ENCODE data around the gene TLE1. TPM values are rescaled to one million over a fixed set of nuclear protein-coding genes. Genes with fewer than 3 reads are reported as not detected.
"Not testable (repeated sequence)": the region's sequence is repeated elsewhere in the genome, so short reads cannot be mapped to it uniquely, and the experiment has no call there.

Gene TLE1
- total RNA-seq, 1 experiment from 2014 or later = 21.9 TPM

DNA sequence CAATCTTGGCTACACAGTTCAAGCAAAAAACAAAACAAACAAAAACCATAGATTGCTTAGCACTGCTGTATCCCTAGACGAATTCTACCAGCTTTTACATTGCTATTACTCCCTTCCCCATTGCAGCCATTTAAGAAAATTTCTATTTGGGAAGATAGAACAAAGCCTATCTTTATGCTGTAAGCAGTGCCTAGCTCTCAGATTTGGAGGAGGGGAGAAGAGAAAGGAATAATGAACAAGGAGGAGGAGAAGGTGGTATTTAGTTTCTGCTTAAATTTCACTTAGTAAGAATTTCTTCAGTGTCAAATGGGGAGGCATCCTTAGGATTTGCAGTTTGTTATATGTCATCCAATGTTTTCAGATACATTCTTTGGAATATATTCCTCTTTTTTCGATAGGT is 16.2 kb upstream of the TLE1 start:
- Mint-ChIP-seq H3K27ac (ENCODE audit: low read depth, unreplicated experiment) (no peak overlapping the region), H3K4me1 (ENCODE audit: insufficient read depth, unreplicated experiment) (no peaks in the 10 kb centered on the region), H3K4me3 (ENCODE audit: unreplicated experiment) (no peak overlapping the region), H3K36me3 (ENCODE audit: insufficient read depth, unreplicated experiment) (no peaks in the 10 kb centered on the region), H3K9me3 (ENCODE audit: unreplicated experiment) (no peaks in the 10 kb centered on the region), H3K27me3 (ENCODE audit: insufficient read depth, unreplicated experiment) (no peaks in the 10 kb centered on the region)
- POLR2A ChIA-PET = interaction anchor here (0.6 kb wide), 1 partner anchor 285 kb away, joined by 4 read pairs; no protein-coding TSS in a partner anchor
- DNase-seq (ENCODE audit: unreplicated experiment) = no peak
- BruUV-seq (replicated peaks) = no TSS peak
- CTCF ChIA-PET = interaction anchor here (0.7 kb wide), 1 partner anchor 228 kb away, joined by 4 read pairs; no protein-coding TSS in a partner anchor
- intact Hi-C loops (cut with micrococcal nuclease) = no loop called here
- TF ChIP-seq, protein P1, sequence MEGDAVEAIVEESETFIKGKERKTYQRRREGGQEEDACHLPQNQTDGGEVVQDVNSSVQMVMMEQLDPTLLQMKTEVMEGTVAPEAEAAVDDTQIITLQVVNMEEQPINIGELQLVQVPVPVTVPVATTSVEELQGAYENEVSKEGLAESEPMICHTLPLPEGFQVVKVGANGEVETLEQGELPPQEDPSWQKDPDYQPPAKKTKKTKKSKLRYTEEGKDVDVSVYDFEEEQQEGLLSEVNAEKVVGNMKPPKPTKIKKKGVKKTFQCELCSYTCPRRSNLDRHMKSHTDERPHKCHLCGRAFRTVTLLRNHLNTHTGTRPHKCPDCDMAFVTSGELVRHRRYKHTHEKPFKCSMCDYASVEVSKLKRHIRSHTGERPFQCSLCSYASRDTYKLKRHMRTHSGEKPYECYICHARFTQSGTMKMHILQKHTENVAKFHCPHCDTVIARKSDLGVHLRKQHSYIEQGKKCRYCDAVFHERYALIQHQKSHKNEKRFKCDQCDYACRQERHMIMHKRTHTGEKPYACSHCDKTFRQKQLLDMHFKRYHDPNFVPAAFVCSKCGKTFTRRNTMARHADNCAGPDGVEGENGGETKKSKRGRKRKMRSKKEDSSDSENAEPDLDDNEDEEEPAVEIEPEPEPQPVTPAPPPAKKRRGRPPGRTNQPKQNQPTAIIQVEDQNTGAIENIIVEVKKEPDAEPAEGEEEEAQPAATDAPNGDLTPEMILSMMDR (IDR thresholded peaks at IDR 0.05; ENCODE audit: unreplicated experiment) = no peak

DNA sequence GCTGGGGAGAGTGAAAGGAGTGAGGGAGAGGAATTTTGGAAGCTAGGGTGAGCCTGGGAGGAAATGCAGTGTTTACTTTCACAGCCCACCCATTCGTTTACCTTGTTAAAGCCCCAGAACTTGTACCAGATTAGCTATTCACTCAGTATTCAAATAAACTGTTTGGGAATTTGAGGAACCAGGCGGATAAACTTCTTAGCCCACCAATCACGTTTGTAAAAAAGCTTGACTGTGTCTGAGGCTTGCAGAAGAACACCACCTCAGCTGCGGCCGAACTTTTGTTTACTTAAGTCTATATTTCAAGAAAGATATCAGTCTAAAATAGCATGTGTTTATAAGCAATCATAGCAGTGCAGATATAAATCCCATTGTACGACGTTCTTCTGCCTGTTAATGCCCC is 5.2 kb upstream of the TLE1 start:
- Mint-ChIP-seq H3K27me3 (ENCODE audit: insufficient read depth, unreplicated experiment) (no peaks in the 10 kb centered on the region), H3K4me1 (ENCODE audit: insufficient read depth, unreplicated experiment) (peaks cover 8% of the 10 kb centered on the region), H3K36me3 (ENCODE audit: insufficient read depth, unreplicated experiment) (no peaks in the 10 kb centered on the region), H3K9me3 (ENCODE audit: unreplicated experiment) (no peaks in the 10 kb centered on the region), H3K27ac (ENCODE audit: low read depth, unreplicated experiment) (no peak overlapping the region), H3K4me3 (ENCODE audit: unreplicated experiment) (no peak overlapping the region)
- no peak for DNase-seq (ENCODE audit: unreplicated experiment)
- intact Hi-C loops (cut with micrococcal nuclease) = no loop called here
- ChIA-PET CTCF (no interaction called here), POLR2A (no interaction called here)
- TF ChIP-seq, protein P1 (IDR thresholded peaks at IDR 0.05; ENCODE audit: unreplicated experiment) = no peak
- no TSS peak for BruUV-seq (replicated peaks)

DNA sequence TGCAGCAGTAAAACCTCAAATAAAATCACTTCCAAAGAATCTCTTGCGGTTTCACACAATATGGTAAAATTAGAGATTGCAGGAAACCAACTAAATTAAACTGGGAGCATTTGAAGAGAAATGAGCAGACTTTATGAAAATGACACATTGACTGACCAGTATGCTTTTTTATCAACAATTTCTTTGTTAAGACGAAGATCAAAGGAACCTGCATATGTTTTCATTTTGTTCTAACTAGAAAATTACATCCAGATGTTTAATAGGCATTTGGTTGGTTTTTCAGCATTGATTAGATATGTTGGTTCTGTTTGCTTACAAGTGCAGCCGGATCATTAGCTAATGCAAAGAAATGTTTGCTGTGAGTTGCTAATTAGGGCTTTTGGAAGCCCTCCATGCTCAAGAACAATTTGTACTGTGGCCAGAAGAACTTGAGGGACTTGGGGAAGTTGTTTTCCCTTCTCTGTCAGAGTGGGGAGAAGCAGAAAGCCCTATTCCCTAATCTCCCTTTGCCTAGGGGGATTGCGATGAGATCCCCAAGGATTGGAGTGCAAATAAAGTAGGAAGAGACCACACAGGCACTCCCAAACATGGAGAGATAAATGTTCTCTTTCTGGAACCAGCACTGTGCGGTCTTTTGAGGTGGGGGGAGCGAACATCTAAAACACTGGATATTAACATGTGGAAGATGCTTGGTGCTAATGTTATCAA is 4.5 kb upstream of the TLE1 start:
- DNase-seq (ENCODE audit: unreplicated experiment) = no peak
- Mint-ChIP-seq H3K9me3 (ENCODE audit: unreplicated experiment) (no peaks in the 10 kb centered on the region), H3K36me3 (ENCODE audit: insufficient read depth, unreplicated experiment) (no peaks in the 10 kb centered on the region), H3K4me1 (ENCODE audit: insufficient read depth, unreplicated experiment) (peaks cover 8% of the 10 kb centered on the region), H3K4me3 (ENCODE audit: unreplicated experiment) (no peak overlapping the region), H3K27ac (ENCODE audit: low read depth, unreplicated experiment) (no peak overlapping the region), H3K27me3 (ENCODE audit: insufficient read depth, unreplicated experiment) (no peaks in the 10 kb centered on the region)
- intact Hi-C loops (cut with micrococcal nuclease) = no loop called here
- POLR2A ChIA-PET = no interaction called here
- no TSS peak for BruUV-seq (replicated peaks)
- CTCF ChIA-PET = no interaction called here
- TF ChIP-seq, protein P1 (IDR thresholded peaks at IDR 0.05; ENCODE audit: unreplicated experiment) = no peak

DNA sequence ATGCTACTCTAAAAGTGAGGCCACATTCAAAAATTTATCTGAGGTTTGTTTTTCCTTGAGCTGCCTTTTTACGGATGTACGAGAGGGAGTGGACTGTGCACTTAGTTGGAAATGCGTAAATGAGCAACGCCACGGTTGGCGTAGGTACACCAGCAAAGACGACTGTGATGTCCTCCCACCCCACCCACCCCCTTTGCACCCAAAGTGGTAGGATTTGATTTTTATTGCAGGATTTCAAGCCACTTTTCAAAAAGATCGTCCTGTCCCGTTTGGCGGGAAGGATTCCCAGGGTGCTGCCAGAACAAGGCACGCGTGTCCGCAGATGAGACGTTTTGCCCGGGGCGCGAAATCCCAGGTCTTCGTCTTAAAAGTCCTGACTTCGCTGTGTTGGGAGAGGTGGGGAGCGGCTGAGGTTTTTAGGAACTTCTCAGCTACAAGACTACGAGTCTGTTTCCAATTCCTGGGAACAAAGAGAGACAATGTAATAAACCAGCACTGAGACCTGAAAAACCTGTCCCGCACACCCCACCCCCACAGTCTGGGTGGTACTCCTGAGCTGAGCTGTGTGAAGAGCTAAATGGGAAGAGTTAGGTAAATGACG is 1.0 kb upstream of the TLE1 start:
- no TSS peak for BruUV-seq (replicated peaks)
- peak; percentile 22 for DNase-seq (ENCODE audit: unreplicated experiment)
- Mint-ChIP-seq H3K9me3 (ENCODE audit: unreplicated experiment) (no peaks in the 10 kb centered on the region), H3K36me3 (ENCODE audit: insufficient read depth, unreplicated experiment) (peaks cover 7% of the 10 kb centered on the region), H3K4me1 (ENCODE audit: insufficient read depth, unreplicated experiment) (peaks cover 8% of the 10 kb centered on the region), H3K27ac (ENCODE audit: low read depth, unreplicated experiment) (no peak overlapping the region), H3K27me3 (ENCODE audit: insufficient read depth, unreplicated experiment) (no peaks in the 10 kb centered on the region), H3K4me3 (ENCODE audit: unreplicated experiment) (no peak overlapping the region)
- ChIA-PET POLR2A (interaction anchor here (0.6 to 2.7 kb wide), 13 partner anchors 17 to 1271 kb away, joined by 3 to 13 read pairs (median 4); no protein-coding TSS in a partner anchor), CTCF (interaction anchor here (0.8 to 1.2 kb wide), 4 partner anchors 47 to 917 kb away, joined by 3 to 6 read pairs (median 3); no protein-coding TSS in a partner anchor)
- TF ChIP-seq, protein P1 (IDR thresholded peaks at IDR 0.05; ENCODE audit: unreplicated experiment) = no peak
- intact Hi-C loops (cut with micrococcal nuclease) = no loop called here

DNA sequence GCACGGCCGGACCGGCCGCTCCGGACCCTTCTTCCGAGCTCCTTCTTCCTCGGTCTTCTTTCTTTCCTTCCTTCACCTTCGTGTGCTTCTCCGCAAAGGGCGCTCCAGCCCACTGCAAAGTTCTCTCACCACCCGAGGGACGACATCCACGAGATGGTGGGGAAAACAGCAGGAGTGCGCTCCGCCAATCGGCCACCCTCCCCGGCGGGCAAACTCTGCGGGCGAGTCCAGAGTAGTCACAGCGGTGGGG is 329 bp downstream of the TLE1 start:
- POLR2A ChIA-PET = interaction anchor here (0.7 to 2.7 kb wide), 14 partner anchors 8 to 1430 kb away, joined by 3 to 13 read pairs (median 4); no protein-coding TSS in a partner anchor
- CTCF ChIA-PET = interaction anchor here (0.9 kb wide), 1 partner anchor 31 kb away, joined by 3 read pairs; no protein-coding TSS in a partner anchor
- H3K27me3 Mint-ChIP-seq (ENCODE audit: insufficient read depth, unreplicated experiment); H3K9me3 Mint-ChIP-seq (ENCODE audit: unreplicated experiment); H3K36me3 Mint-ChIP-seq (ENCODE audit: insufficient read depth, unreplicated experiment); H3K4me3 Mint-ChIP-seq (ENCODE audit: unreplicated experiment); H3K4me1 Mint-ChIP-seq (ENCODE audit: insufficient read depth, unreplicated experiment); BruUV-seq (replicated peaks); DNase-seq (ENCODE audit: unreplicated experiment): not testable (repeated sequence)
- intact Hi-C loops (cut with micrococcal nuclease) = loop anchor here (2.0 to 10.0 kb wide), 9 partner anchors 102 to 1404 kb away; no protein-coding TSS in a partner anchor
- H3K27ac Mint-ChIP-seq (ENCODE audit: low read depth, unreplicated experiment) = peak overlapping the region; percentile 82

Measured in MCF 10A (cell line).